GM12864 (cell line): ENCODE measurements around the gene AKAP12.

Experiments used
- DNase-seq: peaks from one replicate; pipeline ENCODE4 v3.0.0-alpha.2; 2011; ENCODE audit warnings: low read depth
- H3K4me3 ChIP-seq: 2 replicates; pipeline ENCODE4 v1.5.1; 2011; ENCODE audit warnings: mild to moderate bottlenecking, low read depth, low read length, control low read depth
- TF ChIP-seq, protein P1 (sequence below): IDR thresholded peaks from 2 replicates; pipeline ENCODE4 v1.5.1; 2011; ENCODE audit warnings: low read depth, mild to moderate bottlenecking, moderate library complexity, low read length, control low read depth, inconsistent platforms; ENCODE audit errors: missing control alignments

The AKAP12 gene

DNA sequence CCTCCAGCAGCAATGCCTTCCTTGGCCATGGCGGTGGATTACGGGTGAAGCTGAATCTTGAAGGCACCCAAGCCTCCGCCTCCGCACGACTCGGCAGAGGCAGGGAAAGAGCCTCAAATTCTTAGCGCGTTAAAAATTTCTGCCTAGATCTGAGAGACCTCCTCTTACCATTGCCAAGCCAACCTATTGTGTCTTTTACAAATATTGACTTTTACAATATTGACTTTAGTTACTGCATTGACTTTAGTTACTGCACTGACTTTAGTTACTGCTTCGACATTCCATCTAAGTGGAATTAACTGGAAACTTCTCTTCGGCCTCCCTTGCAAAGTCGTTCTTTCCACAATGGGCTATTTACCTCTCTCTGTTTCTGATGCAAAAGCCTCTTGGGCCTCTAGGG, 13.8 kb upstream of the AKAP12 start:
- DNase-seq: no peak
- TF ChIP-seq, protein P1, sequence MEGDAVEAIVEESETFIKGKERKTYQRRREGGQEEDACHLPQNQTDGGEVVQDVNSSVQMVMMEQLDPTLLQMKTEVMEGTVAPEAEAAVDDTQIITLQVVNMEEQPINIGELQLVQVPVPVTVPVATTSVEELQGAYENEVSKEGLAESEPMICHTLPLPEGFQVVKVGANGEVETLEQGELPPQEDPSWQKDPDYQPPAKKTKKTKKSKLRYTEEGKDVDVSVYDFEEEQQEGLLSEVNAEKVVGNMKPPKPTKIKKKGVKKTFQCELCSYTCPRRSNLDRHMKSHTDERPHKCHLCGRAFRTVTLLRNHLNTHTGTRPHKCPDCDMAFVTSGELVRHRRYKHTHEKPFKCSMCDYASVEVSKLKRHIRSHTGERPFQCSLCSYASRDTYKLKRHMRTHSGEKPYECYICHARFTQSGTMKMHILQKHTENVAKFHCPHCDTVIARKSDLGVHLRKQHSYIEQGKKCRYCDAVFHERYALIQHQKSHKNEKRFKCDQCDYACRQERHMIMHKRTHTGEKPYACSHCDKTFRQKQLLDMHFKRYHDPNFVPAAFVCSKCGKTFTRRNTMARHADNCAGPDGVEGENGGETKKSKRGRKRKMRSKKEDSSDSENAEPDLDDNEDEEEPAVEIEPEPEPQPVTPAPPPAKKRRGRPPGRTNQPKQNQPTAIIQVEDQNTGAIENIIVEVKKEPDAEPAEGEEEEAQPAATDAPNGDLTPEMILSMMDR: no peak
- H3K4me3 ChIP-seq: no peak overlapping the region

DNA sequence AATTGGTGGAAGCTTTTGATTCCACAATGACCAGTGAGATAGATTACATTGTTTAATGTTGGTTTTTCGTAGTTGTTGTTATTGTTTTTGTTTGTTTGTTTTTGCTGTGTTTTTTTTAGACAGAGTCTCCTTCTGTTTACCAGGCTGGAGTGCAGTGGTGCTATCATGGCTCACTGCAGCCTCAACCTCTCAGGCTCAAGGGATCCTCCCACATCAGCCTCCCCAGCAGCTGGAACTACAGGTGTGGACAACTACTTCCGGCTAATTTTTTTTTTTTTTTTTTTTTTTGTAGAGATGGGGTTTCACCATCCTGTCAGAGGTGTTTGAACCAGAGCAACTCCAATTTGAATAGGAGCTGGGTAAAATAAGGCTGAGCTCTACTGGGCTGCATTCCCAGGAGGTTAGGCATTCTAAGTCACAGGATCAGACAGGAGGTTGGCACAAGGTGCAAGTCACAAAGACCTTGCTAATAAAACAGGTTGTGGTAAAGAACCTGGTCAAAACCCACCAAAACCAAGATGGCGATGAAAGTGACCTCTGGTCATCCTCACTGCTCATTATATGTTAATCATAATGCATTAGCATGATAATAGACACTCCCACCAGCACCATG, 10.9 kb upstream of the AKAP12 start:
- H3K4me3 ChIP-seq: no peak overlapping the region
- TF ChIP-seq, protein P1: no peak
- DNase-seq: no peak

DNA sequence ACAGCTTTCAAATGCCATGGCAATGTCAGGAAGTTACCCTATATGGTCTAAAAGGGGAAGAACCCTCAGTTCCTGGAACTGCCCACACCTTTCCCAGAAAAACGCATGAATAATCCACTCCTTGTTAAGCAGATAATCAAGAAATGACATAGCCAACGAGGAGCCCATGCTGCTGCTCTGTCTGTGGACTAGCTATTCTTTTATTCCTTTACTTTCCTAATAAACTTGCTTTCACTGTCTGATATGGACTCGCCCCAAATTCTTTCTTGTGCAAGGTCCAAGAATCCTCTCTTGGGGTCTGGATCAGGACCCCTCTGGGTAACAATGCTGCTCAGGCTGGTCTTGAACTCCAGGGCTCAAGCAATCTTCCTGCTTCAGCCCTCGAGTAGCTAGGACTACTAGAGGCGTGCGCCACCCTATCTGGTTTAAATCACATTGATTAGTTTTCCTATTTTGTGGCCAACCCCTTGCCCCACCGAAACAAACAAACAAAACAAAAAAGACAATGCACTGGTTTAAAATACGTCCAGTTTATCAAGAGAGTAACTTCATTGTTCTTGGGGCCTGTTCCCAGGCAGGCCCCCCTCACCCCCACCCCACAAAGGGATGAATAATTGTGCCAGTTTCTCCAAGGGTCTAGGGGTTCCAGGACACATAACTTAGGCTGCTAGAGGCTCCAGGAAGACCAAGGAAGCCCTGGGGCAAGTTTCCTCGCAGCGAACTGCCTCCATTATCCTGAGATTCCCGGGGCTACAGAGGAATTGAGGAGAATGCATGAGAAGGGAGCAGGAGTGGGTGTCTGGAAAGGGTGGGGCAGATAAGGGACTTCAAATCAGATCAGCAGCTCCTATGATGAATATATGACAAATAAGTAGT, 10.1 kb upstream of the AKAP12 start:
- H3K4me3 ChIP-seq: no peak overlapping the region
- TF ChIP-seq, protein P1: no peak
- no peak for DNase-seq

DNA sequence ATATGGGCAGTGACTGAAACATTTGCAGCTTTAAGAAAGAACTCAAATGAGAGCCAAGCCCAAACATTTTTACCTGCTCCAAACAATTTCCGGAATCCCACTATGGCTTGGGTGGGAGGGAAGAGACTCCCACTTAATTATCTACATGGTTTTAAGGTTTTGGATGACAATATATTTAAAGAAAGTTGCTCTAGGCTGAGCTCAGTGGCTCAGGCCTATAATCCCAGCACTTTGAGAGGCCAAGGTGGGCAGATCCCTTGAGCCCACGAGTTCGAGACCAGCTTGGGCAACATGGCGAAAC, 9.5 kb upstream of the AKAP12 start:
- TF ChIP-seq, protein P1: no peak
- no peak overlapping the region for H3K4me3 ChIP-seq
- DNase-seq: no peak

DNA sequence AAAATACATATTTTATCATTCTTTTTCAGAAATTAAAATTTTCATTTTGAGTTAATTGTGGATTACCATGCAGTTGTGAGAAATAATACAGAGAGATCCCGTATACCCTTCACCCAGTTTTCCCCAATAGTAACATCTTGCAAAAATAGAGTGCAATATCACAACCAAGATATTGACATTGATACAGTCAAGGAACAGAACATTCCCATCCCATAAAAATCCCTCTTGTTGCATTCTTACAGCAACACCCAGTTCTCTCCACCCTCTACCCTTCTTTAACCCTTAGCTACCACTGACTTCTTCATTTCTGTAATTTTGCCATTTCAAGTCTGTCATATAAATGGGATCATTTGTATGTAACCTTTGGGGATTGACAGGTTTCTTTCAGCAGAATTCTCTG, 6.9 kb upstream of the AKAP12 start:
- TF ChIP-seq, protein P1: no peak
- no peak for DNase-seq
- H3K4me3 ChIP-seq: no peak overlapping the region

DNA sequence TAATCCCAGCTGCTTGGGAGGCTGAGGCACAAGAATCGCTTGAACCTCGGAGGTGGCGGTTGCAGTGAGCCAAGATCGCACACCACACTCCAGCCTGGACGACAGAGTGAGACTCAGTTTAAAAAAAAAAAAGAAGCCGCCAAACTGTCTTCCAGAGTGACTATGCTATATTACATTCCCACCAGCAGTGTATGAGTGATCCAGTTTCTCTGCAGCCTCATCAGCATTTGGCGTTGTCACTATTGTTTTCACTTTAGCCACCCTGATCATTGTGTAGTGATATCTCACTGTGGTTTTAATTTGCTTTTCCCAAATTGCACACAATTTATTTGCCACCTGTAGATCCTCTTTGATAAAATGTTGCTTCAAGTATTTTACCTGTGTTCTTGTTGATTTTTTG, 6.0 kb upstream of the AKAP12 start:
- DNase-seq: no peak
- TF ChIP-seq, protein P1: no peak
- H3K4me3 ChIP-seq: no peak overlapping the region
